Prostate gland (tissue), 2 donors: ENCODE measurements around the gene CDH6. TPM values are rescaled to one million over a fixed set of nuclear protein-coding genes. Genes with fewer than 3 reads are reported as not detected.

Source experiments
- DNase-seq: peaks from one replicate; pipeline ENCODE4 v3.0.0-alpha.2; 2019; ENCODE audit warnings: low spot score
- H3K27ac ChIP-seq, 2 donors: fragments of 200-600 bp; sonication (generic); 2 replicates each; pipeline ENCODE4 v1.5.1; 2017 to 2019
- H3K27me3 ChIP-seq: fragments of 200-600 bp; sonication (generic); replicated peaks from 2 replicates; pipeline ENCODE4 v1.5.1; 2019; ENCODE audit not compliant: insufficient read depth
- H3K36me3 ChIP-seq, 2 donors: fragments of 200-600 bp; sonication (generic); 1 replicate in 1 of 2; 2 replicates in 1 of 2; pipeline versions ENCODE4 v1.5.1 to v1.8.1; 2017 to 2019
- H3K4me1 ChIP-seq: fragments of 200-600 bp; sonication (generic); replicated peaks from 2 replicates; pipeline ENCODE4 v1.5.1; 2019
- H3K4me3 ChIP-seq, 2 donors: fragments of 200-600 bp; sonication (generic); 2 replicates each; pipeline ENCODE4 v1.5.1; 2017 to 2019
- H3K9me3 ChIP-seq: fragments of 200-600 bp; sonication (generic); 2 replicates; pipeline ENCODE4 v1.5.1; 2017
- POLR2A ChIP-seq: fragments of 450-650 bp; IDR thresholded peaks from one replicate; pipeline ENCODE4 v1.6.1; 2016; ENCODE audit warnings: antibody characterized with exemption, mild to moderate bottlenecking
- POLR2AphosphoS5 ChIP-seq: sonication (generic); formaldehyde crosslinking; IDR thresholded peaks from one replicate; pipeline ENCODE4 v1.6.1; 2017; ENCODE audit warnings: antibody characterized with exemption
- WGBS: methylation state at CpG from one replicate; pipeline ENCODE4 v1.1.5; 2018; 5-methylcytosine and 5-hydroxymethylcytosine counted together
- intact Hi-C: fragments of 100-400 bp; cut with DNase I; formaldehyde crosslinking; loops from one replicate; pipeline ENCODE4 v1.14.2; 2022
- total RNA-seq, 2 donors: library from RNA; depleted of rRNA; stranded (reverse); fragments of >200 nt; gene quantifications; one replicate each; pipeline ENCODE4 v1.1.0, GENCODE V29; 2016
- TF ChIP-seq, protein P1 (sequence below), 4 experiments: fragments of 200-600 bp in 2 of 4; fragments of 450-650 bp in 2 of 4; sonication (generic) in 2 of 4; IDR thresholded peaks; 1 replicate in 3 of 4; 2 replicates in 1 of 4; pipeline ENCODE4 v1.5.1; 2016 to 2019; ENCODE audit warnings: antibody characterized with exemption in 4 of 4, mild to moderate bottlenecking in 2 of 4, moderate library complexity in 2 of 4

CDH6 gene
- total RNA-seq, 2 donors from 2014 or later = 1.2 to 2.3 TPM

DNA sequence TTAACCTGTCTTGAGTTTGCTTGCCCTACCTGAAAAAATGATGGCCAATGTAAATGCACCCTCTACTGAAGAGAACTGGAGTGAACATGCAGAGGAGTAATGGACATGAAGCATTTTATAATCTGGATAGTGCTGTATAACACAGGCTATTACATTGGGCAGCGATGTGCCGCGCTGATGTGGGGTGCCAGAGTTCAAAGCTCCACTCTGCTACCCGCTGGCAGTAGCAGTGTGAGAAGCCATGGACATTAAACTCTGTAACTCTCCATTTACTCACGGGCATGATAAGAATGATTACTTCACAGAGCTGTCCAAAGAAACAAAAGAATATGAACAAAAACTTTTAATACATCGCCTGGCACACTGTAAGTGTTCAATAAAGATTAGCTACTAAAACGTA lies 7.5 kb upstream of the CDH6 start:
- WGBS = 83% methylated on average over 7 of the region's 7 CpGs
- Histone ChIP-seq H3K27me3 (no peaks in the 10 kb centered on the region), H3K4me3 (no peak overlapping the region), H3K4me1 (no peaks in the 10 kb centered on the region), H3K9me3 (no peaks in the 10 kb centered on the region), H3K36me3 (no peaks in the 10 kb centered on the region), H3K27ac (no peak overlapping the region)
- DNase-seq = no peak
- TF ChIP-seq POLR2A (no peak), POLR2AphosphoS5 (no peak)
- TF ChIP-seq, protein P1, sequence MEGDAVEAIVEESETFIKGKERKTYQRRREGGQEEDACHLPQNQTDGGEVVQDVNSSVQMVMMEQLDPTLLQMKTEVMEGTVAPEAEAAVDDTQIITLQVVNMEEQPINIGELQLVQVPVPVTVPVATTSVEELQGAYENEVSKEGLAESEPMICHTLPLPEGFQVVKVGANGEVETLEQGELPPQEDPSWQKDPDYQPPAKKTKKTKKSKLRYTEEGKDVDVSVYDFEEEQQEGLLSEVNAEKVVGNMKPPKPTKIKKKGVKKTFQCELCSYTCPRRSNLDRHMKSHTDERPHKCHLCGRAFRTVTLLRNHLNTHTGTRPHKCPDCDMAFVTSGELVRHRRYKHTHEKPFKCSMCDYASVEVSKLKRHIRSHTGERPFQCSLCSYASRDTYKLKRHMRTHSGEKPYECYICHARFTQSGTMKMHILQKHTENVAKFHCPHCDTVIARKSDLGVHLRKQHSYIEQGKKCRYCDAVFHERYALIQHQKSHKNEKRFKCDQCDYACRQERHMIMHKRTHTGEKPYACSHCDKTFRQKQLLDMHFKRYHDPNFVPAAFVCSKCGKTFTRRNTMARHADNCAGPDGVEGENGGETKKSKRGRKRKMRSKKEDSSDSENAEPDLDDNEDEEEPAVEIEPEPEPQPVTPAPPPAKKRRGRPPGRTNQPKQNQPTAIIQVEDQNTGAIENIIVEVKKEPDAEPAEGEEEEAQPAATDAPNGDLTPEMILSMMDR (IDR thresholded peaks at IDR 0.05) = no peak
- intact Hi-C loops = no loop called here

DNA sequence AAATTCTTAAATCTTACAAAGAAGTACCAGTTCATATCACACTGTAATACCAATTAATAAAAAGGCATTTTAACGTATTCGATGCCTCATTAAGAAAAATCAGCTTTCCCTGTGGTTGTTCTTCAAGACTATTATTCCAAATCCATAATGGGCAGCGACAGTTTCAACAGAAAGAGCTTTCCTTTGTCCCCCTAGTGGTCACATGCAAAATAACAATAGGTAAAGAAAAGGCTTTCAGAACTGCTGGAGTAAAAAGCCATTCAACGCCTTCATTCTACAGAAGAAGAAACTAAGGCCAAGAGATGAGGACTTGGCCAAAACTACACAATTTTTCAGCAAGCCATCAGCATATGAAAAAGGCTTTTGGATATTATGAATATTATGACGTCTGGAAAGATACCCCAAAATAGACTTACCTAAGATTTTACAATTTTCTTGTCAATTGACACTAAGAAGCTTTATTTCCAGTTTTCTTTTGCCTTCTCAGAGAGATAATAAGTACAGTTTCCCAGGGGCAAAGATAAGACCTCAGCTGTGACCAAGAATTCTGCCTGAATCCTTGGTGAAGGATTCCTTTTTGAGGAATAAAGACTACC lies 6.7 kb upstream of the CDH6 start:
- Histone ChIP-seq H3K36me3 (no peaks in the 10 kb centered on the region), H3K27ac (no peak overlapping the region), H3K4me1 (no peaks in the 10 kb centered on the region), H3K27me3 (no peaks in the 10 kb centered on the region), H3K4me3 (no peak overlapping the region), H3K9me3 (no peaks in the 10 kb centered on the region)
- no peak for DNase-seq
- intact Hi-C loops = no loop called here
- 28% methylated on average over 5 of the region's 5 CpGs for WGBS
- TF ChIP-seq POLR2AphosphoS5 (no peak), POLR2A (no peak)
- TF ChIP-seq, protein P1 (IDR thresholded peaks at IDR 0.05) = peak; percentile 32 to 65 (median 38)

GRCh38 chr5:31187591-31187990 lies 5.9 kb upstream of the CDH6 start:
- no peak overlapping the region for H3K27ac ChIP-seq
- no peaks in the 10 kb centered on the region for H3K27me3 ChIP-seq
- H3K36me3 ChIP-seq = no peaks in the 10 kb centered on the region
- no peaks in the 10 kb centered on the region for H3K4me1 ChIP-seq
- intact Hi-C loops = no loop called here
- WGBS = 79% methylated on average over 7 of the region's 7 CpGs
- TF ChIP-seq POLR2AphosphoS5 = no peak
- no peak for DNase-seq
- no peak overlapping the region for H3K4me3 ChIP-seq
- H3K9me3 ChIP-seq = no peaks in the 10 kb centered on the region

DNA sequence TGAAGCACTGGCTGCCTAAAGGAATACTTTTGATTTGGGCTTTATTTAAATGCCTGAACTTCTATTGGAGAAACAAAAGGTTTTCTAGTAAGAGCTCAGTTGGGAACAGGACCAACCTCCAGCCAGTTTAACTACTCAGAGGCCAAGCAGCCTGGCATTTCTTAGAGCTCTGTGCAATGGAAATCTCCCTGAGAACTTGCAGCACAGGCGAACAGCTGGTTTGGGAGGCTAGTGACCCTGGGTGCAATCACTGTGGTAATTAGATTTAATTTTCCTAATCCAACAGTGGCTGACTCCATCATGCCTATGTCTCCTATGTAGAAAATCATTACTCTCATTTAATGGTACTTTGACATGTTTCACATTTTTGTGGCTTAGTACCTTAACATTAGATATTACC lies 1.0 kb upstream of the CDH6 start:
- no peaks in the 10 kb centered on the region for H3K9me3 ChIP-seq
- WGBS = 76% methylated on average over 1 of the region's 1 CpG
- no peaks in the 10 kb centered on the region for H3K4me1 ChIP-seq
- H3K27ac ChIP-seq = no peak overlapping the region
- DNase-seq = no peak
- H3K4me3 ChIP-seq = no peak overlapping the region
- H3K27me3 ChIP-seq = no peaks in the 10 kb centered on the region
- H3K36me3 ChIP-seq = no peaks in the 10 kb centered on the region
- no peak for TF ChIP-seq POLR2AphosphoS5
- no peak for TF ChIP-seq POLR2A
- TF ChIP-seq, protein P1 (IDR thresholded peaks at IDR 0.05) = no peak
- intact Hi-C loops = no loop called here

DNA sequence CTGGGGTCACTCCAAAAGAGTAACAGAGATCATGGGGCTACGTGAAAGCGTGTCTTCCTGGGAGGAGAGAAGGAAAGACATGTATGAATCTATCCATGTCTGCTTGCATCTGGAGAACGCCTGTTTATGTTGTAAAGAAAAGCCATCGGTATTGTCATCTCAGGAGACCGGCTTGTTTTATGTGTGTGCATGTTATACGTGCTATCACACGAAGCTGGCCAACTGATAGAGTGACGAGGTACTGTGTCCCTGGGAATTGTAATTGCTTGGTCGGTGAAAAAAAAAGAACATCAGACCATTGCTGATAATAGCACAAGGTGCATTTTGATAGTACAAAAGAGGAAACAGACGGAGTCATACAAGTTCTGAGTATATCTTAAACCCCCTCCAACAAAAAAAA lies 370 bp upstream of the CDH6 start:
- Histone ChIP-seq H3K27ac (no peak overlapping the region), H3K36me3 (no peaks in the 10 kb centered on the region), H3K9me3 (no peaks in the 10 kb centered on the region), H3K27me3 (no peaks in the 10 kb centered on the region), H3K4me3 (peak overlapping the region; percentile 23 to 28), H3K4me1 (no peaks in the 10 kb centered on the region)
- WGBS = 35% methylated on average over 10 of the region's 10 CpGs
- TF ChIP-seq POLR2A (no peak), POLR2AphosphoS5 (no peak)
- TF ChIP-seq, protein P1 (IDR thresholded peaks at IDR 0.05) = no peak
- no peak for DNase-seq
- intact Hi-C loops = no loop called here
